ENCODE data around the gene CHST12. TPM values are rescaled to one million over a fixed set of nuclear protein-coding genes. Genes with fewer than 3 reads are reported as not detected.

Gene CHST12
- polyA plus RNA-seq, 2 of the 4 experiments (the other 2 are of a cell fraction), result 5.6 to 12.0 TPM

GRCh38 chr7:2381881-2382509 is 21.4 kb upstream of the CHST12 start:
- TF ChIP-seq ZSCAN20 (CRISPR knock-in tag; IDR thresholded peaks at IDR 0.05) (no peak), CHD4 (IDR thresholded peaks at IDR 0.05; ENCODE audit: borderline replicate concordance) (no peak), MAFK (IDR thresholded peaks at IDR 0.05; ENCODE audit: partially characterized antibody) (no peak), NFE2L2 (conservative IDR thresholded peaks at IDR 0.05; ENCODE audit: low read length) (no peak), CBX8 (IDR thresholded peaks at IDR 0.05) (no peak), FOXS1 (CRISPR knock-in tag; IDR thresholded peaks at IDR 0.05) (no peak), HOXB13 (CRISPR knock-in tag; IDR thresholded peaks at IDR 0.05; ENCODE audit: low read depth) (no peak), RAD21 (conservative IDR thresholded peaks at IDR 0.05 in 1 of 2, IDR thresholded peaks at IDR 0.05 in 1 of 2) (no peak), FOSL2 (IDR thresholded peaks at IDR 0.05) (no peak), FOSL2 (CRISPR knock-in tag; IDR thresholded peaks at IDR 0.05) (no peak), ESRRA (IDR thresholded peaks at IDR 0.05; ENCODE audit: borderline replicate concordance, low read length) (no peak), RARB (CRISPR knock-in tag; IDR thresholded peaks at IDR 0.05) (no peak), KDM5A (IDR thresholded peaks at IDR 0.05) (no peak), HOXB5 (CRISPR knock-in tag; IDR thresholded peaks at IDR 0.05) (no peak)
- TF ChIP-seq, protein P1, sequence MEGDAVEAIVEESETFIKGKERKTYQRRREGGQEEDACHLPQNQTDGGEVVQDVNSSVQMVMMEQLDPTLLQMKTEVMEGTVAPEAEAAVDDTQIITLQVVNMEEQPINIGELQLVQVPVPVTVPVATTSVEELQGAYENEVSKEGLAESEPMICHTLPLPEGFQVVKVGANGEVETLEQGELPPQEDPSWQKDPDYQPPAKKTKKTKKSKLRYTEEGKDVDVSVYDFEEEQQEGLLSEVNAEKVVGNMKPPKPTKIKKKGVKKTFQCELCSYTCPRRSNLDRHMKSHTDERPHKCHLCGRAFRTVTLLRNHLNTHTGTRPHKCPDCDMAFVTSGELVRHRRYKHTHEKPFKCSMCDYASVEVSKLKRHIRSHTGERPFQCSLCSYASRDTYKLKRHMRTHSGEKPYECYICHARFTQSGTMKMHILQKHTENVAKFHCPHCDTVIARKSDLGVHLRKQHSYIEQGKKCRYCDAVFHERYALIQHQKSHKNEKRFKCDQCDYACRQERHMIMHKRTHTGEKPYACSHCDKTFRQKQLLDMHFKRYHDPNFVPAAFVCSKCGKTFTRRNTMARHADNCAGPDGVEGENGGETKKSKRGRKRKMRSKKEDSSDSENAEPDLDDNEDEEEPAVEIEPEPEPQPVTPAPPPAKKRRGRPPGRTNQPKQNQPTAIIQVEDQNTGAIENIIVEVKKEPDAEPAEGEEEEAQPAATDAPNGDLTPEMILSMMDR (IDR thresholded peaks at IDR 0.05), result no peak
- Histone ChIP-seq H3K9me3 (no peaks in the 10 kb centered on the region), H3K4me1 (no peaks in the 10 kb centered on the region), H3K27ac (no peak overlapping the region), H3K4me3 (no peak overlapping the region), H3K4me2 (no peak overlapping the region)
- ChIA-PET CTCF (no interaction called here), POLR2A (interaction anchor here (0.6 kb wide), 1 partner anchor 16 kb away, joined by 4 read pairs; no protein-coding TSS in a partner anchor)
- DNase-seq (ENCODE audit: low read depth in 1 of 2, low spot score in 1 of 2) (no peak), ATAC-seq (no peak), FAIRE-seq (no peak)
- WGBS (ENCODE audit: missing lambda C conversion rate), result 93% methylated on average over 19 of the region's 21 CpGs

DNA sequence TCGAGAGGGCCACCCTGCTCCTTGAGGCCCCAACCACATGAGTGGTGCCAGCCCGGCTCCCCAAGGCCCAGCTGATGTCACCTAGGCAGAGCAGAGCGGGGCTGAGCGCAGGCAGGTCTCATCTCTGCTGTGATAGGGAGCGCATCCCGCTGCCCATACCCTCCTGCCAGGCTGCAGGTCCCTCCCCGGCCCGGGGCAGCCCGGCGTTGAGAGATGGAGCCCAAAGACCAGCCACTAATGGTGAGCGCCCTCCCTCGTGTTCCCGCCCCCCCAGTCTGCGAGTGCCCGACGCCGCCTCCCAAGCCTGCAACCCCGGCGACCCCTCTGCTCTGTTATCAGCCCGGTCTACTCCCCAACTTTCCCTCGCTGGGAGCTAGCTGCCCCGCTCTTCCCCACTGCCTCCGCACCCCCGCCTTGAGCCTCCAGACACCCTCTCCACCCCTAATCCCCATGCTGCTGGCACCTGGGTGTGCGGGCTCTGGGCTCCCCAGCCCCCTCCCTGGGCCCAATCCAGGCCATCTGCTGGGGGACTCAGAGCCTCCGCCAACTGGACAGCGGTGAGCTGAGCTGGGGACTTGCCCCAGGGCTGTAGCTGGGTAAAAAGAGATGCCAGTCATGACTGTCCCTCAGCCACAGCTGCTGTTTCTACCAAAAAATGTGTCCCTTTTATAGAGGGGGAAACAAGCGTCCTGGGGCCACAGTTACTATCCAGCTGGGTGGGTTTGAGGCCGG is 19.7 kb upstream of the CHST12 start:
- peak; percentile 9 to 20; a peak in 4 of 6 replicates for ATAC-seq
- TF ChIP-seq RARB (CRISPR knock-in tag; IDR thresholded peaks at IDR 0.05) (no peak), FOSL2 (IDR thresholded peaks at IDR 0.05) (no peak), FOSL2 (CRISPR knock-in tag; IDR thresholded peaks at IDR 0.05) (no peak), ESRRA (IDR thresholded peaks at IDR 0.05; ENCODE audit: borderline replicate concordance, low read length) (no peak), RCOR1 (IDR thresholded peaks at IDR 0.05; ENCODE audit: low read depth, low read length) (no peak), NPAS2 (CRISPR knock-in tag; IDR thresholded peaks at IDR 0.05; ENCODE audit: borderline replicate concordance) (no peak), ZFP36 (IDR thresholded peaks at IDR 0.05; ENCODE audit: borderline replicate concordance, partially characterized antibody) (no peak), CBX2 (IDR thresholded peaks at IDR 0.05; ENCODE audit: borderline replicate concordance, low read depth) (no peak), ZNF302 (CRISPR knock-in tag; IDR thresholded peaks at IDR 0.05) (no peak), TFCP2L1 (CRISPR knock-in tag; IDR thresholded peaks at IDR 0.05) (no peak), REST (IDR thresholded peaks at IDR 0.05) (no peak), TP53 (CRISPR knock-in tag; IDR thresholded peaks at IDR 0.05) (no peak), HOXB5 (CRISPR knock-in tag; IDR thresholded peaks at IDR 0.05) (no peak), POLR2AphosphoS2 (conservative IDR thresholded peaks at IDR 0.05; ENCODE audit: low read length) (no peak), MAZ (IDR thresholded peaks at IDR 0.05; ENCODE audit: borderline replicate concordance, low read depth, low read length) (no peak)

More for the DNA sequence above, 19.7 kb upstream of the CHST12 start:
- DNase-seq (ENCODE audit: low read depth in 1 of 2, low spot score in 1 of 2) (no peak), FAIRE-seq (no peak)
- Histone ChIP-seq H3K4me2 (no peak overlapping the region), H3K4me1 (no peaks in the 10 kb centered on the region), H3K9me3 (no peaks in the 10 kb centered on the region), H3K4me3 (no peak overlapping the region), H3K27ac (no peak overlapping the region)
- CTCF ChIA-PET, result interaction anchor here (0.6 to 1.5 kb wide), 8 partner anchors 10 to 793 kb away, joined by 3 to 5 read pairs (median 3); no protein-coding TSS in a partner anchor
- POLR2A ChIA-PET, result interaction anchor here (1.2 kb wide), 1 partner anchor 19 kb away, joined by 3 read pairs; the partner anchor contains the start of gene CHST12
- WGBS (ENCODE audit: missing lambda C conversion rate), result 91% methylated on average over 25 of the region's 29 CpGs

All from A549 (cell line).